Fibroblast of the conjunctiva (primary cell): Measurements from ENCODE around the gene SH2D6.

ENCODE experiments used
- DNase-seq: peaks from one replicate; pipeline ENCODE4 v3.0.0-alpha.2; 2010; ENCODE audit warnings: low read depth

The SH2D6 gene

DNA sequence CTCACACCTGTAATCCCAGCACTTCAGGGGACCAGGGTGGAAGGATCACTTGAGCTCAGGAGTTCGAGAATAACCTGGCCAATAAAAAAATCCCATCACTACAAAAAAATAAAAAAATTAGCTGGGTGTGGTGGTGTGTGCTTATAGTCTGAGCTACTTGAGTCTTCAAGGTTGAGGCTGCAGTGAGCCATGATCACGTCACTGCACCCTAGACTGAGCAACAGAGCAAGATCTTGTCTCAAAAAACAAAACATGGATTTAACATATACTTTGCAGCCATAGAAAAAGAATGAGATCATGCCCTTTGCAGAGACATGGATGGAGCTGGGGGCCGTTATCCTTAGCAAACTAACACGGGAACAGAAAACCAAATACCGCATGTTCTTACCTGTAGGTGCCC is 22.2 kb downstream of the SH2D6 start:
- no peak for DNase-seq

DNA sequence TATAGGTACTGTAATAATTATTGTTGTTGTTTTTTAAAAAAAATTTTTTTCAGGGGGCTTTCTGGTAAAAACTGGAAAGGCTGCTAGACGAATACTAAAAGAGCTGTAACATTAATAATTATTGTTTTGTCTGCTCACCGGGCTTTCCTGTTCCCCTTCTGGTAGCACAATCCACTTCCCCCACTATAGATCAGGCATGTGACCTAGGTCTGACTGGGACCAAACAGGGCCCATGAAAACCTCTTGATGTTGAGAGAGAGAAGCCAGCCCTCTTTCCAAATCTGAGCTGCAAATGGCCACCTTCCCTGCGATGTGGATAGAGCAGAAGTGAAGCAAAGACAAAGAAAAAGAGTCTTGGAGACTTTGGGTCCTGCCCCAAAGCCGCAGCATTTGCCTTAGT is 23.4 kb downstream of the SH2D6 start:
- no peak for DNase-seq

GRCh38 chr2:85444629-85445172 is 26.2 kb downstream of the SH2D6 start:
- no peak for DNase-seq

GRCh38 chr2:85445316-85446295 is 27.1 kb downstream of the SH2D6 start:
- DNase-seq, result peak; percentile 70

DNA sequence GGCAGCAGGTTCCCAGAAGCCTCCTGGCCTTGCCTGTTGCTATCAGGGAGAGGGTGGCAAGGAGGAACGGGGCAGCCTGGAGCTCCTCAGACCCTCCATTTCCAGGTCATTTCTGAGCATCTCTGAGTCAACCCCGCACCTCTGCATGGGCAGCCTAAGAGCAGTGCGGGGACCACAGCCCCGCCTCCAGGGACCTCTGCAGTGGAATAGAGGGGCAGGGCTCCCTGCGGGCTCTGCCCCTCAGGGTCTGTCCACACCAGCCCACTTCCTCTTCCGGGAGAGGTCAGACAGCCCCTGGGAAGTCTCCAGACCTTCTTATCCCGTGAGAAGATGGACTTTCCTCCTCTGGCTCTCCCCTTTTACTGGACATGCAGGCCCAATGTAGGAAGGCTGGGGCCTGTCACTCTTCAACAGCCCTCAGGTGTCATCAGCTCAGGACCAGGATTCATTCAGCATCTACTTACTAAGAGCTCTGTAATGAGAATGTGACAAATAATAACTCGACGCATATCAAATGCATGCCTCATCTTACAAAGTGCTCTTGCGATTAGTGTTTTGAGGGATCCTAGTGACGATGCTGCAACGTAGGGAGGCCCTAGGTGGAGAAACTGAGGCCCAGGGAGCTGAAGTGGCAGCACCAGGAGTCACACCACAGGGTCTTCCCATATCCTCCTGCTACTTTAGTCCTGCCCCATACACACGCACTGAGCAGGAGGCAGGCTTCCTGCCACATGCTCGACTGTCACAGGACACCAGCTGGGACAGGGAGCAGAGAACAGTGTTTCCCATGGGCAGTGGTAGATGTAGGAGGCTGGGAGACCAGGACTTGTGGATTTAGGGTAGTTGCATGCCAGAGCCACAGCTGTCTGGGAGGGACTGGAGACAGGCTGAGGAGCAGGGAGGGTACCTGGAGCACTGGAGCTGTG is 28.0 kb downstream of the SH2D6 start:
- DNase-seq, result no peak

GRCh38 chr2:85447222-85447585 is 28.7 kb downstream of the SH2D6 start:
- DNase-seq, result no peak

GRCh38 chr2:85448461-85449213 is 30.1 kb downstream of the SH2D6 start:
- no peak for DNase-seq

GRCh38 chr2:85449214-85449588 is 30.7 kb downstream of the SH2D6 start:
- DNase-seq, result no peak

DNA sequence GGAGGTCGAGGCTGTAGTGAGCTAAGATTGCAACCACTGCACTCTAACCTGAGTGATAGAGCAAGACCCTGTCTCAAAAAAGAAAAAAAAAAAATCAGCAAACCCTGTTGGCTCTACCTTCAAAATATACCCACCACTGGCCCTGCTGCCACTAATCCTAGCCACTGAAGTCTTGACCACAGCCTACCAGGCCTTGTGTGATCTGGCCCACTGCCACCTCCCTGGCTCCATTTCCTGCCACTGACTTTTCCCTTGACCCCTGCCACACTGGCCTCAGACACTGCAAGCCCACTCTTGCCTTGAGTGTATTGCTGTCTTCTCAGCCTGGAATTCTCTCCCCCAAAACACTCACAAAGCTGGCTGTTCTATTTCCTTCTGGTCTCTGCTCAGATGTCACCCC is 33.7 kb downstream of the SH2D6 start:
- DNase-seq, result no peak

DNA sequence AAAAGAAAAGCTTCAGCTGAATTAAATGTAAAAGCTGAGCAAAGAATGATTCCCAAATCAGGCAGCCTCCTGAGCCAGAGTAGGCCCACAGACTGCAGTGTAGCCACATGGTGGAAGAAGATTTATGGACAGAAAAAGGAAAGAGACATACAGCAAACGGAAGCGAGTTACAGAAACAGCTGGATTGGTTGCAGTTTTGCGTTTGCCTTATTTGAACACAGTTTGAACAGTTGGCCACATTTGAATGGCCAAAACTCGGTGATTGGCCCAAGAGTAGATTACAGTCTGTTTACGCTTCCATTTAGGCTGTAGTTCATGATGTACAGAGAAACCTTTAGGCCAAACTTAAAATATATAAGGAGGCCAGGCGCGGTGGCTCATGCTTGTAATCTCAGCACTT is 35.1 kb downstream of the SH2D6 start:
- no peak for DNase-seq

DNA sequence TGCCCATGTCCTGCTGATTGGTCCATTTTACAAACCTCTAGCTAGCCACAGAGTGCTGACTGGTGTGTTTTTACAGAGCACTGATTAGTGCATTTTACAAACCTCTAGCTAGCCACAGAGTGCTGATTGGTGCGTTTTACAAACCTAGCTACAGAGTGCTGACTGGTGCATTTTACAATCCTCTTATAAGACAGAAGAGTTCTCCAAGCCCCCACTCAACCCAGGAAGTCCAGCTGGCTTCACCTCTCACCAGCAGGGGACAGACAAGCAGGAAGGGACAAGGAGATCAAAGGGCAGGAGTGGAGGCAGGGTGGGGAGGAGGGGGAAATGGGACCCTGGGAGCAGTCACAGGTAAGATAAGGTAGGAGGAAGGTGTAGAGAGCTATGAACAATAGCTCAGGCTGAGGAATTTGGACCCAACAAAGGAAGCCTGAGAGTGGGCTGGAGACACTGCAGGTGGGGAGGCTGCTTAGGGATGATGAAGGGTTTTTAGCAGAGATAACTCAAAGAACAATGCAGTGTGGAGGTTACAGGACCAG is 37.1 kb downstream of the SH2D6 start:
- DNase-seq, result no peak

DNA sequence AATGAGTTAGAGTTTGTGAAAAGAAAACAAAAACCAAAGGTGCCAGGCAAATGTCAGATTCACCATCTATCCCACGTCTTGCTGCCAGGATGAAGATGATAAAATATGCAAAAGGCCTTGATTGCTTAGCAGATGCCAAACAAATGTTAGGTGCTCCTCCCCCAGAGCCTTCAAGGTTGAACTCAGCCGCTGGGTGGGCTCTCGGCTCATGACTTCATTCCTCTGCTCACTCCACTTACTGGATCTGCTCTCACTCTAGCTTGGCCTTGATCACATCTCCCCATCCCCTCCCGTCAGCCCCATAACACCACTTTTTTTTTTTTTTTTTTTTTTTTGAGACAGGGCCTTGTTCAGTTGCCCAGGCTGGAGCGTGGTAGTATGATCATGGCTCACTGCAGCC is 38.5 kb downstream of the SH2D6 start:
- DNase-seq, result no peak

- no peak for DNase-seq
Measured at GRCh38 chr2:85457877-85458316, 39.4 kb downstream of the SH2D6 start.

- no peak for DNase-seq
Measured at GRCh38 chr2:85458601-85459563, 40.4 kb downstream of the SH2D6 start.

DNA sequence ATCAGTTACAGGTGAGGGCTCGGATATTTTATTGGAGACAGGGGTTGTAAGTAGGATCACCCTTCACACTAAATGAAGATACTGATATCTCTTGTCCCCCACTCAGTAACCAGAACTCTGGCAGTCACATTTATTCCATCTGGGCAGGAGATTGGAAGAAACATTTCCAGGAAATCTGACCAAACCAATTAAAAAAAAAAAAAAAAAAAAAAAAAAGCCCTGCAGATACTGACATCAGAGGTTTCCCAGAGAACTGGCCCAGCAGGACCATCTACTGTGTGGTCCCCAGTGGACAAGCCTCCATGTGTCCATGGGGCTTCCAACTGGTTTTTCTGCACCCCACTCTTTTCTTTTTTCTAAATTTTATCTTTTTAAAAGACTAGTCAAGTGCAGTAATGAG is 41.3 kb downstream of the SH2D6 start:
- DNase-seq, result no peak

GRCh38 chr2:85462322-85462721 is 43.8 kb downstream of the SH2D6 start:
- DNase-seq, result no peak

DNA sequence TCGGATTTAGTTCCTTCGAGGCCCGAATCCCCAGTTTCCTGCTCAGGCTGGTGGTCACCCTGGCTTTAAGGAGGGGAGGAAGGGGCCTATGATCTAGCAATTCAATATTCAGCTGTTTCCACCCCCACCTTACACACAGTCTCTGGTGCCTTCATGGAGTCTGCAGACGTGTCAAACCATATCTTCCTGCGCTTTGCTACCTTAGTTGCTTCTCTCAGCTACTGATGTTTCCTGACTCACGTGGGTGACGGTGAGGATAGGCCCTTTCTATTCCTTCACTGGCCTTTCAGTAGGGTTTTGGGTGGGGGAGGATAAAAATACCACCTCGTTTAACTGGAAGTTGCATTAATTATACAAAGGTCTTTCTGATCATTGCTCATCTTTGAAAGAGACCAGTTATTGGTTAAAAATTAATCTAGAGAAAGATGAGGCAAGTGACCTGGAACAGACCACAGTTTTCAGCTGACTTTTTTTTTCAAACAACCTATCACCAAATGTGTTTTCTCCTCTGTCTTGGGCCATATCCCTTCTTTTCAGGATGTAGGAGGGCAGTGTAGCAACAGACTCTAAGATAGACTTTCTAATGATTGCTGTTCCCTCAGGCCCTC is 49.7 kb downstream of the SH2D6 start:
- DNase-seq, result no peak

DNA sequence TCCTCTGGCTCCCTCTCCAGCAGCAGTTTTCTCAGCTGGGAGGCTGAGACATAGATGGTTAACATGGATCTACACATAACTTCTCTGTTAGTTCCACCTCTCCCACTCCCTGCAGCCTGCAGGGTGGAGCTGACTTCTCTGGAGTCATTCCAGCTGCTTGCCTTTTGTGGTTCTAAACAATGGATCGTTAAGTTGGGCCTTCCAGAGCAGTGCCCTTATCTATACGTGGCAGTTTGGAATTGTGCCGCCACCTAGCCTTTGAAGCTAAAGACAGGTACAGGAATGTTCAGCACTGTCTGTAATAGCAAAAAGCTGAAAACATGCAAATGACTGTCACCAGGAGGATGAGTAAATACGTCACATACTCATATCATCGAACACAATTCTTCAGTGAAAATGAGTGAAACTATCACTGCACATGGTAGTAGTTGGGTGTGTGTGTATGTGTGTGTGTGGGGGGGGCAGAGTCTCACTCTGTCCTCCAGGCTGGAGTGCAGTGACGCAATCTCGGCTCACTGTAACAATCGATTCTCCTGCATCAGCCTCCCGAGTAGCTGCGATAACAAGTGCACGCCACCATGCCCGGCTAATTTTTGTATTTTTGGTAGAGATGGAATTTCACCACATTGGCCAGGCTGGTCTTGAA is 50.3 kb downstream of the SH2D6 start:
- DNase-seq, result peak; percentile 50
